HG03460 (cell line): ENCODE results near the gene FAM163B.

Source experiments
- ATAC-seq: cut with Tn5 transposase; IDR thresholded peaks from one replicate; pipeline ENCODE4 v1.9.1; 2021; ENCODE audit not compliant: unreplicated experiment

The FAM163B gene

GRCh38 chr9:133529874-133530273, 79.3 kb downstream of the FAM163B start:
- no peak for ATAC-seq

- ATAC-seq: no peak
These were observed 79.7 kb downstream of the FAM163B start for GRCh38 chr9:133529457-133529856.

GRCh38 chr9:133528876-133529241, 80.3 kb downstream of the FAM163B start:
- no peak for ATAC-seq

GRCh38 chr9:133528001-133528875, 81.0 kb downstream of the FAM163B start:
- no peak for ATAC-seq

- ATAC-seq: no peak
These were observed 81.7 kb downstream of the FAM163B start for GRCh38 chr9:133527444-133527920.
